ENCODE results near the gene TAC3.
"Not testable (repeated sequence)": the region's sequence is repeated elsewhere in the genome, so short reads cannot be mapped to it uniquely, and the experiment has no call there.

DNA sequence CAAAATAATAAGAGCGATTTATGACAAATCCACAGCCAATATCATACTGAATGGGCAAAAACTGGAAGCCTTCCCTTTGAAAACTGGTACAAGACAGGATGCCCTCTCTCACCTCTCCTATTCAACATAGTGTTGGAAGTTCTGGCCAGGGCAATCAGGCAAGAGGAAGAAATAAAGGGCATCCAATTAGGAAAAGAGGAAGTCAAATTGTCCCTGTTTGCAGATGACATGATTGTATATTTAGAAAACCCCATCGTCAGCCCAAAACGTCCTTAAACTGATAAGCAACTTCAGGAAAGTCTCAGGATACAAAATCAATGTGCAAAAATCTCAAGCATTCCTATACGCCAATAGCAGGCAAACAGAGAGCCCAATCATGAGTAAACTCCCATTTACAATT lies 54.1 kb downstream of the TAC3 start:
- not testable (repeated sequence) for TF ChIP-seq POLR2A (IDR thresholded peaks at IDR 0.05)
- TF ChIP-seq, protein P1, sequence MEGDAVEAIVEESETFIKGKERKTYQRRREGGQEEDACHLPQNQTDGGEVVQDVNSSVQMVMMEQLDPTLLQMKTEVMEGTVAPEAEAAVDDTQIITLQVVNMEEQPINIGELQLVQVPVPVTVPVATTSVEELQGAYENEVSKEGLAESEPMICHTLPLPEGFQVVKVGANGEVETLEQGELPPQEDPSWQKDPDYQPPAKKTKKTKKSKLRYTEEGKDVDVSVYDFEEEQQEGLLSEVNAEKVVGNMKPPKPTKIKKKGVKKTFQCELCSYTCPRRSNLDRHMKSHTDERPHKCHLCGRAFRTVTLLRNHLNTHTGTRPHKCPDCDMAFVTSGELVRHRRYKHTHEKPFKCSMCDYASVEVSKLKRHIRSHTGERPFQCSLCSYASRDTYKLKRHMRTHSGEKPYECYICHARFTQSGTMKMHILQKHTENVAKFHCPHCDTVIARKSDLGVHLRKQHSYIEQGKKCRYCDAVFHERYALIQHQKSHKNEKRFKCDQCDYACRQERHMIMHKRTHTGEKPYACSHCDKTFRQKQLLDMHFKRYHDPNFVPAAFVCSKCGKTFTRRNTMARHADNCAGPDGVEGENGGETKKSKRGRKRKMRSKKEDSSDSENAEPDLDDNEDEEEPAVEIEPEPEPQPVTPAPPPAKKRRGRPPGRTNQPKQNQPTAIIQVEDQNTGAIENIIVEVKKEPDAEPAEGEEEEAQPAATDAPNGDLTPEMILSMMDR (IDR thresholded peaks at IDR 0.05) = not testable (repeated sequence)

All from sigmoid colon (tissue), 3 donors.